ENCODE results near the gene CDIP1.
A peak's percentile ranks its signal among the peaks of the same experiment; 100 is the strongest.

The CDIP1 gene

GRCh38 chr16:4561596-4561995 is 23.0 kb upstream of the CDIP1 start:
- no peak for TF ChIP-seq CTCF (IDR thresholded peaks at IDR 0.05; ENCODE audit: insufficient read depth, low read depth, low read length, missing control alignments)
- DNase-seq (ENCODE audit: low read depth) = no peak
- H3K4me3 ChIP-seq (ENCODE audit: low read length) = no peak overlapping the region

- DNase-seq (ENCODE audit: low read depth) = no peak
- no peak for TF ChIP-seq CTCF (IDR thresholded peaks at IDR 0.05; ENCODE audit: insufficient read depth, low read depth, low read length, missing control alignments)
- H3K4me3 ChIP-seq (ENCODE audit: low read length) = no peak overlapping the region
These were observed 19.4 kb upstream of the CDIP1 start for GRCh38 chr16:4557973-4558372.

- H3K4me3 ChIP-seq (ENCODE audit: low read length) = no peak overlapping the region
These were observed 18.0 kb upstream of the CDIP1 start for GRCh38 chr16:4556580-4556979.

GRCh38 chr16:4556112-4556511 is 17.5 kb upstream of the CDIP1 start, which contains the start of gene C16orf96:
C16orf96 (plus strand) TSS chr16:4556340; CDS start chr16:4556490, 150 bp downstream.
- DNase-seq (ENCODE audit: low read depth) = peak; percentile 22
- no peak for TF ChIP-seq CTCF (IDR thresholded peaks at IDR 0.05; ENCODE audit: insufficient read depth, low read depth, low read length, missing control alignments)
- H3K4me3 ChIP-seq (ENCODE audit: low read length) = no peak within 1 kb of the TSS

More at GRCh38 chr16:4556580-4556979, 18.0 kb upstream of the CDIP1 start:
- no peak for TF ChIP-seq CTCF (IDR thresholded peaks at IDR 0.05; ENCODE audit: insufficient read depth, low read depth, low read length, missing control alignments)
- no peak for DNase-seq (ENCODE audit: low read depth)

- no peak overlapping the region for H3K4me3 ChIP-seq (ENCODE audit: low read length)
- DNase-seq (ENCODE audit: low read depth) = no peak
- no peak for TF ChIP-seq CTCF (IDR thresholded peaks at IDR 0.05; ENCODE audit: insufficient read depth, low read depth, low read length, missing control alignments)
These were observed 14.0 kb upstream of the CDIP1 start for GRCh38 chr16:4552541-4552940.

- DNase-seq (ENCODE audit: low read depth) = no peak
- TF ChIP-seq CTCF (IDR thresholded peaks at IDR 0.05; ENCODE audit: insufficient read depth, low read depth, low read length, missing control alignments) = no peak
- no peak overlapping the region for H3K4me3 ChIP-seq (ENCODE audit: low read length)
These were observed 12.0 kb upstream of the CDIP1 start for GRCh38 chr16:4550591-4550990.

GRCh38 chr16:4548124-4548523 is 9.6 kb upstream of the CDIP1 start:
- TF ChIP-seq CTCF (IDR thresholded peaks at IDR 0.05; ENCODE audit: insufficient read depth, low read depth, low read length, missing control alignments) = no peak
- DNase-seq (ENCODE audit: low read depth) = no peak
- H3K4me3 ChIP-seq (ENCODE audit: low read length) = no peak overlapping the region

Measured in epithelial cell of esophagus (primary cell).